Measurements from ENCODE around the gene CUBN. TPM values are rescaled to one million over a fixed set of nuclear protein-coding genes. Genes with fewer than 3 reads are reported as not detected.

CUBN gene
- total and polyA plus RNA-seq, 3 experiments from 2014 or later, result 0.73 to 0.92 (median 0.83) TPM

DNA sequence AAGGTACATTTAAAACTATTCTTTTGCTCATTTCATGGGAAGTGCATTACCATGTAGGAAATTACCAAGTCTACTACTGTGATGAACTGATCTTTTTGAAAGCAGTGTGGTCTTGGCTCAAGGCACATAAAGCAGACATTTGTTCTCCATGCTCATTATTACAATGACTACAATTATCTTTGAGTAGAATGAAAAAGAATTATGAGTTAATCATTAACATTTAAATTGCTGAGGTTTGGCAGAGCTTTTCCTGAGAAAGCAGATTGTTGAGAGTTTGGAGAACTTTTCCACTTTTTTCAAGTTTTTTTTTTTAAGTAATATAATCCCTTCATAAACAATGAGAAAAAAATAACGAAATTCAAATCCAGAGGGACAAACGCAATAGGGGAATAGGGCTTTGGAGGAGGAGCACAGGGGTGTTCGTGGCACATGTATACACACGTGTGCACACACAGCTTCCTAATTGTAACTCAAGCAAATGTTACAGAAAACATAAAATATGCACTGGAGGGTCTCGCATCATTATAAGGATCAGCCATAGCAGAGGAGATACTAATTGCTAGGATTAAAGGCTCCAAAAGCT is 8.9 kb upstream of the CUBN start:
- Mint-ChIP-seq H3K9me3 (peaks cover 0 to 3% (median 0%) of the 10 kb centered on the region in 5 donors), H3K27me3 (no peaks in the 10 kb centered on the region), H3K36me3 (peaks cover 0 to 4% (median 2%) of the 10 kb centered on the region in 3 donors), H3K4me1 (peaks cover 0 to 7% (median 4%) of the 10 kb centered on the region in 3 donors), H3K4me3 (no peak overlapping the region), H3K27ac (no peak overlapping the region)
- CTCF ChIA-PET, result no interaction called here
- no peaks in the 10 kb centered on the region for H3K4me1 ChIP-seq (ENCODE audit: insufficient read depth, low read length)
- H3K27me3 ChIP-seq (ENCODE audit: insufficient read depth, low read length, poor library complexity, severe bottlenecking), result no peaks in the 10 kb centered on the region
- DNase-seq, result no peak
- no peaks in the 10 kb centered on the region for H3K9me3 ChIP-seq (ENCODE audit: low read length)
- no peak overlapping the region for H3K27ac ChIP-seq (ENCODE audit: low read depth, low read length)
- no peaks in the 10 kb centered on the region for H3K36me3 ChIP-seq (ENCODE audit: insufficient read depth, low read length)
- POLR2A ChIA-PET, result no interaction called here
- no peak overlapping the region for H3K4me3 ChIP-seq (ENCODE audit: low read length)

DNA sequence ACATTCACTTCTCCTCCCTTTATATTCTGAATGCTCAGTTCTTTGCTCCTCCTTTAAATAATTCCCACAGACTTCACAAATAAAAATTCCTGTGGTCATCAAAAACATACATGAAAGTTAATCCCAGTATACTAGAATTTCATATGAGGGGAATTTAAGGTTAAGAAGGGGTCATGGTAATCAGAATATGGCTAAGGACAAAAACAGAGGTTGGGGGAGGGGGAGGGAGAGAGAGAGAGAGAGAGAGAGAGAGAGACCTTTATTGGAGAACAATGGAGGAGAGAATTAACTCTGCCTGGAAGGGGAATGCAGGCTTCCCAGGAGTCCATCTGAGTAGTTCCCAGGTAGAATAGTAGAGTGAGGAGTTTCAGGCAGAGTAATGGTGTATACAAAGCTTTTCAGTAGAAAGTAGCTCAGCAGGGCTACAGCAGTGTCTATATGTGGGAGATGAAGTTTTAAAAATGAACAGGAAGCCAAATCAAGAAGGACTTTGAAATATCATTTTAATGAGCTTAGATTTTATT is 5.2 kb upstream of the CUBN start:
- Mint-ChIP-seq H3K27ac (peak overlapping the region in 3 of 8 donors; percentile 2 to 17 (median 5)), H3K4me1 (no peaks in the 10 kb centered on the region), H3K27me3 (no peaks in the 10 kb centered on the region), H3K9me3 (no peaks in the 10 kb centered on the region), H3K4me3 (no peak overlapping the region), H3K36me3 (peaks cover 0 to 5% (median 4%) of the 10 kb centered on the region in 3 donors)
- Histone ChIP-seq H3K27ac (ENCODE audit: low read depth, low read length) (no peak overlapping the region), H3K4me3 (ENCODE audit: low read length) (no peak overlapping the region), H3K9me3 (ENCODE audit: low read length) (no peaks in the 10 kb centered on the region), H3K4me1 (ENCODE audit: insufficient read depth, low read length) (no peaks in the 10 kb centered on the region), H3K27me3 (ENCODE audit: insufficient read depth, low read length, poor library complexity, severe bottlenecking) (no peaks in the 10 kb centered on the region), H3K36me3 (ENCODE audit: insufficient read depth, low read length) (no peaks in the 10 kb centered on the region)
- CTCF ChIA-PET, result no interaction called here
- POLR2A ChIA-PET, result no interaction called here
- no peak for DNase-seq

- Histone ChIP-seq H3K27me3 (ENCODE audit: insufficient read depth, low read length, poor library complexity, severe bottlenecking) (no peaks in the 10 kb centered on the region), H3K27ac (ENCODE audit: low read depth, low read length) (no peak overlapping the region), H3K4me1 (ENCODE audit: insufficient read depth, low read length) (no peaks in the 10 kb centered on the region), H3K9me3 (ENCODE audit: low read length) (no peaks in the 10 kb centered on the region), H3K4me3 (ENCODE audit: low read length) (no peak overlapping the region), H3K36me3 (ENCODE audit: insufficient read depth, low read length) (no peaks in the 10 kb centered on the region)
- Mint-ChIP-seq H3K27ac (peak overlapping the region in 2 of 8 donors; percentile 5 to 11), H3K27me3 (no peaks in the 10 kb centered on the region), H3K9me3 (no peaks in the 10 kb centered on the region), H3K4me1 (no peaks in the 10 kb centered on the region), H3K4me3 (no peak overlapping the region), H3K36me3 (peaks cover 0 to 5% (median 4%) of the 10 kb centered on the region in 3 donors)
- DNase-seq, result no peak
- POLR2A ChIA-PET, result no interaction called here
- CTCF ChIA-PET, result no interaction called here
Measured at GRCh38 chr10:17134282-17134681, 4.7 kb upstream of the CUBN start.

GRCh38 chr10:17128261-17128660 is 1.4 kb downstream of the CUBN start:
- H3K4me1 ChIP-seq (ENCODE audit: insufficient read depth, low read length), result no peaks in the 10 kb centered on the region
- Mint-ChIP-seq H3K27ac (no peak overlapping the region), H3K4me3 (no peak overlapping the region), H3K36me3 (peaks cover 4 to 15% (median 5%) of the 10 kb centered on the region in 3 donors), H3K9me3 (no peaks in the 10 kb centered on the region), H3K4me1 (peaks cover 0 to 6% (median 0%) of the 10 kb centered on the region in 3 donors), H3K27me3 (no peaks in the 10 kb centered on the region)
- no peak overlapping the region for H3K27ac ChIP-seq (ENCODE audit: low read depth, low read length)
- H3K27me3 ChIP-seq (ENCODE audit: insufficient read depth, low read length, poor library complexity, severe bottlenecking), result no peaks in the 10 kb centered on the region
- no peaks in the 10 kb centered on the region for H3K36me3 ChIP-seq (ENCODE audit: insufficient read depth, low read length)
- CTCF ChIA-PET, result no interaction called here
- POLR2A ChIA-PET, result no interaction called here
- no peak overlapping the region for H3K4me3 ChIP-seq (ENCODE audit: low read length)
- no peaks in the 10 kb centered on the region for H3K9me3 ChIP-seq (ENCODE audit: low read length)
- DNase-seq, result no peak

DNA sequence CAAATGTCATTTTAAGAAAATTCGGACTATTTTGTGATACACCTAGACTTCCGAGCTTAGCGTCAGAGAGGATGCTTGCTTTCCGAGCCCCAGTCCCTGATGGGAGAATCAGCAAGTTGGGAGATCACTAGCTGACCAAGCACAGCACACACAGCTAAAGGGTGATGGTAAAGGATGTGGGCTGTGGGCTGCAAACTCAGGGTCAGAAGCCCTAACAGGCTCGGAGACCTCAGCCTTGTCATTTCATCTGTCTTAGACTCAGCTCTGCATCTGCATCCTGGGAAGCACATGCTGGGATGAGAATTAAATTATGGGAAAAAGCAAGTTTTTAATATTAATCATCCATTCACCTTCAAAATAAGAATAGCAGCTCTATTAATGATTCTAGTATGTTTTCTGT is 3.3 kb downstream of the CUBN start:
- no peak for DNase-seq
- Histone ChIP-seq H3K36me3 (ENCODE audit: insufficient read depth, low read length) (no peaks in the 10 kb centered on the region), H3K4me1 (ENCODE audit: insufficient read depth, low read length) (no peaks in the 10 kb centered on the region), H3K27me3 (ENCODE audit: insufficient read depth, low read length, poor library complexity, severe bottlenecking) (no peaks in the 10 kb centered on the region), H3K27ac (ENCODE audit: low read depth, low read length) (no peak overlapping the region), H3K9me3 (ENCODE audit: low read length) (no peaks in the 10 kb centered on the region), H3K4me3 (ENCODE audit: low read length) (no peak overlapping the region)
- Mint-ChIP-seq H3K9me3 (no peaks in the 10 kb centered on the region), H3K4me1 (peaks cover 0 to 6% (median 0%) of the 10 kb centered on the region in 3 donors), H3K4me3 (no peak overlapping the region), H3K36me3 (peaks cover 4 to 25% (median 20%) of the 10 kb centered on the region in 3 donors), H3K27me3 (no peaks in the 10 kb centered on the region), H3K27ac (peak overlapping the region in 2 of 8 donors; percentile 21 to 26)
- ChIA-PET POLR2A (no interaction called here), CTCF (no interaction called here)

DNA sequence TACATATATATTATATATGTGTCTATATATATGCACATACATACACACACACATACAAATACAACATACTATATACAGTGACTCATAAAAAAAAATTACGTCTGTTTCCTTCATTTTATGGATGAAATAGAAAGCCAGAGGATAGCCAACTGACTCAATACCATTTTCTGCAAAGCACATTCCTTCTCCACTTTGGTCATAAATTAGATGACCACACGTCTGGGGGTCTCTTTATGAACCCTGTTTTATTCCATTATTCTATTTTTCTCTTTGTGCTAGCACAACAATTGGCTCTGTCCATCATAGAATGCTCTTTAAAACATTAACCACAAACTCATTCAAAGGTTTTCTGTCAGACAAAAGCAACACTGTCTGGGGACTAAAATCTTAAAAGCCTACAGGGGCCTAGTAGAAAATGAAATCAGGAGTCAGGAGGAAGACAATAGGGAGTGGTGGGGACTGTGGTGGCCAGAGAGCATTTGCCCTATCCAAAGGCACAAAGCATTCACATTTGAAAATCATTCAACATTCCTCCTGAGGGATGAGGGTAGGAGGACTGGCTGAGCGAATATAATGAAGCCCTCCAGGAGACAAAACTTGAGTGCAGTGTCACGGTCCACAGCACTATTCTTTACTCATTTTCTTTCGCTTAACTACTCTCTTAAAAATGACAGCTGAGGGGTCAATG is 4.3 kb downstream of the CUBN start:
- Histone ChIP-seq H3K4me1 (ENCODE audit: insufficient read depth, low read length) (no peaks in the 10 kb centered on the region), H3K4me3 (ENCODE audit: low read length) (no peak overlapping the region), H3K36me3 (ENCODE audit: insufficient read depth, low read length) (no peaks in the 10 kb centered on the region), H3K9me3 (ENCODE audit: low read length) (no peaks in the 10 kb centered on the region), H3K27ac (ENCODE audit: low read depth, low read length) (no peak overlapping the region), H3K27me3 (ENCODE audit: insufficient read depth, low read length, poor library complexity, severe bottlenecking) (no peaks in the 10 kb centered on the region)
- Mint-ChIP-seq H3K4me1 (peaks cover 0 to 6% (median 0%) of the 10 kb centered on the region in 3 donors), H3K4me3 (no peak overlapping the region), H3K9me3 (no peaks in the 10 kb centered on the region), H3K36me3 (peaks cover 5 to 29% (median 26%) of the 10 kb centered on the region in 3 donors), H3K27ac (peak overlapping the region in 1 of 8 donors; percentile 64), H3K27me3 (no peaks in the 10 kb centered on the region)
- no peak for DNase-seq
- POLR2A ChIA-PET, result no interaction called here
- CTCF ChIA-PET, result no interaction called here

DNA sequence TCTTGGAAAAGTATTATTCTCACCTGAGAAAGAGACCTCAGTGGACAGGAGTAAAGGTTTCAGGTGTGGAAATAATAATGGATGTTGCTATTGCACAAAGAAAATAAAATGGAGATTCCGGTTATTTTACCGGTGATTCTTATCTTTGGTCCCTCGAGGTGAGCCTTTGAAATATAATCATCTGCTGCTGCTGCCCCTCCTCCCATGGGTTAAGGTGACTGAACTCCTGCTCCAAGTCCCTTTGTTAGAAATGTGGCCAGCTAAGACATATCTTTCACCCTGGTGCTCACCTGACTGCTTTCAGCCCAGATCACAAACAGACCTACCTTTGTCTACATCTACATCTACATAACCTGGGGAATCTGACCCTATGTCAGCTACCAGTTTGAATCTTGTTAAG is 5.7 kb downstream of the CUBN start:
- Histone ChIP-seq H3K4me3 (ENCODE audit: low read length) (no peak overlapping the region), H3K36me3 (ENCODE audit: insufficient read depth, low read length) (no peaks in the 10 kb centered on the region), H3K27me3 (ENCODE audit: insufficient read depth, low read length, poor library complexity, severe bottlenecking) (no peaks in the 10 kb centered on the region), H3K4me1 (ENCODE audit: insufficient read depth, low read length) (no peaks in the 10 kb centered on the region), H3K27ac (ENCODE audit: low read depth, low read length) (no peak overlapping the region), H3K9me3 (ENCODE audit: low read length) (no peaks in the 10 kb centered on the region)
- DNase-seq, result no peak
- peak overlapping the region in 1 of 8 donors; percentile 75 for H3K27ac Mint-ChIP-seq
- H3K36me3 Mint-ChIP-seq, result peaks cover 5 to 32% (median 31%) of the 10 kb centered on the region in 3 donors
- no peaks in the 10 kb centered on the region for H3K27me3 Mint-ChIP-seq
- H3K4me3 Mint-ChIP-seq, result no peak overlapping the region
- H3K4me1 Mint-ChIP-seq, result peaks cover 0 to 6% (median 0%) of the 10 kb centered on the region in 3 donors
- POLR2A ChIA-PET, result no interaction called here
- CTCF ChIA-PET, result no interaction called here
- no peaks in the 10 kb centered on the region for H3K9me3 Mint-ChIP-seq
